Measurements from ENCODE around the gene SERTAD2. TPM values are rescaled to one million over a fixed set of nuclear protein-coding genes. Genes with fewer than 3 reads are reported as not detected.

Gene SERTAD2
- total RNA-seq, 1 donor: 21.3 TPM

DNA sequence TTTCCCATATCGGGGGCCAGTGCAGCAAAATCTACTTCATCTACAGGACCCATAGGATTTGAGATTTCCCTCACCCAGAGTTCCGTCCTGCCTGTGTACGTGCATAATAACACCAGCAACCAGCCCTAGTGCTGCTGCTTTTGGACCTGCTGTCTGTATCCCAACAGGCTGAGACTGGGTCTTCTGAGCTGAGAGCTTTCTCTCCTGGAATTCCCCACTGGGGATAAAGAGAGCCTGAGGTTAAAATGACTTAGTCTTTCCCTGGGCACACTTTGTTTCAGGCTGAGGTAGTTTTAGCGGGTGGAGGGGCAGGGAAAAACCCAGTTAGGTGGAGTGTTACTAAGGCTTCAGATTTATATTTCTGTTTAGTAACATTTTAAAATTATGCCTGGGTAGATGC is 62.5 kb downstream of the SERTAD2 start:
- DNase-seq (ENCODE audit: low read depth in 2 of 3, low spot score in 2 of 3): no peak

DNA sequence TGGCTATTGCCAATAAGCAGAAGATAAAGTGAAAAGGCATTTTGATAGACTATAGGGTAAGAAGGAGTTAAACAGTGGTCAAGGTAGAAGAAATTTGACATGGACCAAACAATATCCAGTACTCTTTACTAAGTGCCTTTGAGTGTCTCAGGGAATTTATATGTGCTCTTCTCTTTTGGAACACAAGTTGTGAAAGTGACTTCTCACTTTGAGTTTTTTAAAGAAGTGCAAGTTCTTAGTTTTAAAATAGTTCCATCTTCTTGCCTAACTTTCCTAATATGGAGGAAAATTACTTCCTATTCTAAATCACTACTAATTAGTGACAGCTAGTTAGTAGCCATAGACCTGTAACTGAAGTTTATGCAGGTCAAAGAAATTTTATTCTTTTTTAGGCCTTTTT is 66.2 kb downstream of the SERTAD2 start:
- DNase-seq (ENCODE audit: low read depth in 2 of 3, low spot score in 2 of 3): no peak

DNA sequence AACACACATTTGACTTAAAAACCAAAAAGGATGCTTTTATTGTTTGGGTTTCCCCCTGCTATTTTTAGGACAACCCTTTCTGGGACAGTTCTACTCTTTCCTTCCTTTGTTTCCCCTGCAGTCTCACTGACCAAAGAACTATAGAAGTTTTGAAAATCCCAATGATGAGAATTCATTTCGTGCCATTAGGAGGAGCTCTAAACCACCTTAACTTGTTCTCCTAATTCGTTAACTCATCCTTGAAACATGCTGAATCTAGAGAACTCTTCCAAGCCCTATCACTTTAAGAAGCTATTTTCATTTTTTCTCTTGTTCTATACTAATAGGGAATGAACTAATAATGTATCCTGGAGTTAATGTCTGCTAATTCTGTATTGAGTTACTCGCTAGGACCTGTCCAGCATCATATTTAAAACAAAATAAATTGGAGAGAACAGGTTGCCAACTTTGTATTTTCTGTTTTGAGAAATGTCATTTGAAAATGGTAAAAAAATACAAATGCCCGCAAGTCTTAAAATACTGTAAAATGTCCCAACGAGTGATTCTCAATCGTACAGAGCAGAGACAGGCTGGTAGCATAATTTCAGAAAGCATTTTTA is 66.7 kb downstream of the SERTAD2 start:
- peak in 2 of 3 donors; percentile 44 to 76 for DNase-seq (ENCODE audit: low read depth in 2 of 3, low spot score in 2 of 3)

DNA sequence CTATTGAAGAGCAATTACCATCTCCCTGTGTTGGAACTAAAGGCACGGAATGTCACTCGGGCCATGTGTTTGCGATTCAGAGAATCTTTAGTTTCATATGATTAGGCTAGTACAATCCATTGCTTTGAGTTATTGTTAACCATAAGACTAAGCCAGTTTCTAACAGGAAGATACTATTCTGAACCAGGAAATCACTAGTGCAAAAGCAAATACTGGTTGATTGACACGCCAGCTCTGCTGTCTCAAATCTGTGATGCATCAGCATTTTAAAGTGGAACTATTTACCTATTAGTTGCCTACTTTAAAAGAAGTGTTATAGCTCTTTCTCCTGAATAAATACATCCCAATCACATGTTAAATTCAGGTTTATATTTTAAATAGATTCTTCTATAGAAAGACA is 67.7 kb downstream of the SERTAD2 start:
- DNase-seq (ENCODE audit: low read depth in 2 of 3, low spot score in 2 of 3): no peak

DNA sequence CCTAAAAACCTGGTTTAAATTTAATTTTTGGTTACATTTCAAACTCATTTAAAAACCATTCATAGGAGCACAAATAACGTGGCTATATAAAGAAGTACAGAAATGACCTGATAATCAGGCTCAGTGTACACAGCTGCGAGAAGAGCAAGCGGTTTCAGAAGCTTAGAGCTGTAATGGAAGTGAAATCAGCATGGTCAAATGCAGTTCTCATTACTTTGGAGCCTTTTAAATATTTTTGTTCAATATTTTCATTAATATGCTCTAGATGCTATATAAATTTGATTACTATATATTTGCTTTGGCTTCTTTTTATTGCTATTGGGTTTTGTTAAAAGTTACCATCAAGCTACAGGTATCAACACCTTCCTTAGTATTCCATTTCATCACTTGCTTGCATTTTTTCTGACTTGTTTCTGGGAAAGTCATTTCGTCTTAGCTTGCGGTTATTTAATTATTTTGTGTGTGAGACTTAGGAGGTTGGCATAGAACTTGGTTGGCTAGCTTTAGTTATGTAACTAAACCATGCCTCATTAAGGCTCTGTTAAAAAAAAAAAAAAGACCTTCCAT is 70.9 kb downstream of the SERTAD2 start:
- DNase-seq (ENCODE audit: low read depth in 2 of 3, low spot score in 2 of 3): no peak

DNA sequence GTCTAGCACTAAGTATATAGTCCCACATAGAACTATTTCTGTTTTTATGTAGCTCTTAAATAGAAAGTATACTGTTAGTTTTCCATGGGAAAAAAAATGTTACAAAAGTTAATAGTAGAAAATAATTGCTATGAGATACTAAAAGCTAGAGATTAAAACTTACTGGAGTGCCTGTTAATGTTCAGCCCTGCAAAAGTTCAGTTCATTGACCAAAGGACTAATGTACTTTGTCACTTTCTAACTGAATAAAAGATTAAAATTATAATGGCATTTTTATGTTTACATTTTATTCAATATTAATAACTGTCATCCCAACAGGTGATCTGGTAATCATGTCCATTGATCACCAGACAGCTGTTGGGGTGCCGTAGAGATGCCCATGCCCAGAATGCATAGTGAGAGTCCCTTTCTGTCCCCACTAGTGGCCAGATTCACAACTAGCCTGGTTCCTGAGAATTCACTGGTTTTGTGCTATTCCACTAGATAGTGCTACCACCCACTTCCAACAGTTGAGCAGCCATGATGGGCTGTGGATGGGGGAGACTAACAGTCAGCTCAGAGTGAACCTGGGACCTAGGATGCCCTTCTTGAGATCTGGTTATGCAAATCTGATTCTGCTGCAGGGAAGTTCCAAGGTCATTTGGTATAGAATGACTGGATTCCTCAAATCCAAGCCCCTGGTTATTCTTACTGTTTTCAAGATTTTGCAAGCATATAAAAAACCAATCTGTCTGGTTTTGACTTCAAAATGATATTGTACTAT is 71.8 kb downstream of the SERTAD2 start:
- no peak for DNase-seq (ENCODE audit: low read depth in 2 of 3, low spot score in 2 of 3)

Other genes starting within 250 kb of the SERTAD2 start
- 2.2 TPM for gene LGALSL, start 199.8 kb downstream of the SERTAD2 start, total RNA-seq
- gene AFTPH, start 129.6 kb downstream of the SERTAD2 start, total RNA-seq: 33.1 TPM

Measured in hematopoietic multipotent progenitor cell (in vitro differentiated cells).